Ovary (tissue), 1 donor: ENCODE measurements around the gene DDRGK1.

ENCODE experiments used
- EP300 ChIP-seq: sonication (generic); formaldehyde crosslinking; IDR thresholded peaks from one replicate; pipeline ENCODE4 v1.6.1; 2017; ENCODE audit warnings: antibody characterized with exemption
- POLR2A ChIP-seq: fragments of 450-650 bp; IDR thresholded peaks from one replicate; pipeline ENCODE4 v1.6.1; 2017; ENCODE audit warnings: antibody characterized with exemption, mild to moderate bottlenecking, moderate library complexity

DNA sequence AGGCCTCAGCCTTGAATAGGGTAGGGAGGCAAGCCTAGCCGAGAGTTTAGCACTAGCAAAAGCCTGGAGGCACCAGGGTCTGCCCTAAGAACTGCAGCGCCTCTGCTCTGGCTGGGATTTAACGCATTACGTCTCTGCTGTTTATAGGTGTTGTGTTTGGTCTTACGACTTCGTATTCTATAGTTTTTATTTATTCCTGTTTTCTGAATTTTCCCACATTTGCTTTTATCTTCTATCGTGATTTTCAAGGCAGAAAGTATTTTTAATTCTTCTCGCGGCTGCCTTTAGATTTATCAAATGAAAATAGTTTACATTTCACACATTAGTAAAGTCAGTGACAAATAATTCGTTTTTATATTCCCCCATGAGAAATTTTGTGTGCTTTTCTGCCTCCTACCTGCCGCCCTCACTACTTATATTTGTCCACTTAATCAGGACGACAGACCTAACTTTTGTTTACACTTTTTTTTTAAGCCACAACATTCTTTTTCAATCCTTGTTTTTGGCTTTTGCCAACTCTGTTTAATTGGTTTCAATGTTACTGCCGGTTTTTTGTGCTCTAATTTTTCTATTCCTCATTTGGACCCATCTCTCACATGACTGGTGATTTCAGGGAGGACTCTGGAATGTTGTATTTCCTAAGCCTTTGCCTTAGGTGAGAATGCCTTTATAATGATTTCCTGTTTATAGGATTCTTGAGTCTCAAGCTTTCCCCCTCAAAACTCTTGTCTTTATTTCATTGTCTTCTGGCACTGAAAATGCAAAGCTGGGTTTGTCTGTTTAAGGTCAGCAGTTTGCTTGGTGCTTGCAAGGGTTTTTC is 29.8 kb downstream of the DDRGK1 start:
- TF ChIP-seq EP300 (no peak), POLR2A (no peak)
